Measurements from ENCODE around the gene PDCL2.

DNA sequence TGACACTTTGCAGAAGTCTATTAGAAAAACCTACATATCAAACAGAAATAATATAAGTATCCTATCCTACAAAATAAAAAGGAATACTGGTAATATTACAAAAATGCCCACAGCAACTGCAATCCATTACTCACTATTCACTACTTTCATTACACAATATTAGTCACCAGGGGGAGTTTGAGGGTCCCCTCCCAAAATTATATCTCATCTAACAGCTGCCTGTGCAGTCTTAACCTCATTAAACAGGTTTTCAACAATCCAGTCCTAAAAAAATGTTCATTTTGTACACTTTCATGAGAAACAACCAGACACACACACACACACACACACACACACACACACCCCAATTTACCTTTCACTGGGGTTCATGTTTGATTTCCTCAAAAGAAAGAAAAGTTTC is 48.2 kb downstream of the PDCL2 start:
- TF ChIP-seq, protein P1, sequence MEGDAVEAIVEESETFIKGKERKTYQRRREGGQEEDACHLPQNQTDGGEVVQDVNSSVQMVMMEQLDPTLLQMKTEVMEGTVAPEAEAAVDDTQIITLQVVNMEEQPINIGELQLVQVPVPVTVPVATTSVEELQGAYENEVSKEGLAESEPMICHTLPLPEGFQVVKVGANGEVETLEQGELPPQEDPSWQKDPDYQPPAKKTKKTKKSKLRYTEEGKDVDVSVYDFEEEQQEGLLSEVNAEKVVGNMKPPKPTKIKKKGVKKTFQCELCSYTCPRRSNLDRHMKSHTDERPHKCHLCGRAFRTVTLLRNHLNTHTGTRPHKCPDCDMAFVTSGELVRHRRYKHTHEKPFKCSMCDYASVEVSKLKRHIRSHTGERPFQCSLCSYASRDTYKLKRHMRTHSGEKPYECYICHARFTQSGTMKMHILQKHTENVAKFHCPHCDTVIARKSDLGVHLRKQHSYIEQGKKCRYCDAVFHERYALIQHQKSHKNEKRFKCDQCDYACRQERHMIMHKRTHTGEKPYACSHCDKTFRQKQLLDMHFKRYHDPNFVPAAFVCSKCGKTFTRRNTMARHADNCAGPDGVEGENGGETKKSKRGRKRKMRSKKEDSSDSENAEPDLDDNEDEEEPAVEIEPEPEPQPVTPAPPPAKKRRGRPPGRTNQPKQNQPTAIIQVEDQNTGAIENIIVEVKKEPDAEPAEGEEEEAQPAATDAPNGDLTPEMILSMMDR (IDR thresholded peaks at IDR 0.05), result no peak
- TF ChIP-seq POLR2A (IDR thresholded peaks at IDR 0.05), result no peak
